HG02981 (cell line): Measurements from ENCODE around the gene GMEB2.
A peak's percentile ranks its signal among the peaks of the same experiment; 100 is the strongest.
"Not testable (repeated sequence)": the region's sequence is repeated elsewhere in the genome, so short reads cannot be mapped to it uniquely, and the experiment has no call there.

Experiments
- ATAC-seq: cut with Tn5 transposase; IDR thresholded peaks from one replicate; pipeline ENCODE4 v1.9.1; 2021; ENCODE audit warnings: mild to moderate bottlenecking, moderate library complexity; ENCODE audit not compliant: unreplicated experiment

GMEB2 gene

GRCh38 chr20:63640686-63641085 is 13.8 kb upstream of the GMEB2 start:
- ATAC-seq, result not testable (repeated sequence)

- no peak for ATAC-seq
Observed at GRCh38 chr20:63640086-63640485, 13.2 kb upstream of the GMEB2 start.

- no peak for ATAC-seq
Observed at GRCh38 chr20:63639093-63639975, 12.4 kb upstream of the GMEB2 start.

- no peak for ATAC-seq
Observed at GRCh38 chr20:63636752-63637628, 10.1 kb upstream of the GMEB2 start.

- no peak for ATAC-seq
Observed at GRCh38 chr20:63635431-63636141, 8.7 kb upstream of the GMEB2 start.

- ATAC-seq, result no peak
Observed at GRCh38 chr20:63633732-63634131, 6.8 kb upstream of the GMEB2 start.

GRCh38 chr20:63631426-63631825 is 4.5 kb upstream of the GMEB2 start:
- not testable (repeated sequence) for ATAC-seq

- ATAC-seq, result not testable (repeated sequence)
Observed at GRCh38 chr20:63630956-63631355, 4.1 kb upstream of the GMEB2 start.

- no peak for ATAC-seq
Observed at GRCh38 chr20:63628246-63628975, 1.5 kb upstream of the GMEB2 start.

- no peak for ATAC-seq
Observed at GRCh38 chr20:63627751-63628245, 897 bp upstream of the GMEB2 start.

GRCh38 chr20:63627129-63627750 is 339 bp upstream of the GMEB2 start:
- peak; percentile 74 for ATAC-seq

- ATAC-seq, result no peak
Observed at GRCh38 chr20:63625771-63626423, 1.0 kb downstream of the GMEB2 start.

GRCh38 chr20:63624486-63624885 is 2.4 kb downstream of the GMEB2 start:
- no peak for ATAC-seq

- ATAC-seq, result no peak
Observed at GRCh38 chr20:63622732-63623131, 4.2 kb downstream of the GMEB2 start.

- no peak for ATAC-seq
Observed at GRCh38 chr20:63622096-63622495, 4.8 kb downstream of the GMEB2 start.

- no peak for ATAC-seq
Observed at GRCh38 chr20:63620991-63621390, 5.9 kb downstream of the GMEB2 start.

GRCh38 chr20:63619505-63619904 is 7.4 kb downstream of the GMEB2 start:
- no peak for ATAC-seq

GRCh38 chr20:63619086-63619485 is 7.8 kb downstream of the GMEB2 start:
- no peak for ATAC-seq

- no peak for ATAC-seq
Observed at GRCh38 chr20:63618291-63618980, 8.5 kb downstream of the GMEB2 start.
